Transverse colon (tissue), 4 donors: Measurements from ENCODE around the gene TPRX2. TPM values are rescaled to one million over a fixed set of nuclear protein-coding genes. Genes with fewer than 3 reads are reported as not detected.

ENCODE experiments used
- DNase-seq: peaks from one replicate; pipeline ENCODE4 v3.0.0-alpha.2; 2019
- H3K27ac ChIP-seq, 4 donors: fragments of 200-600 bp; sonication (generic); 2 replicates each; pipeline ENCODE4 v1.5.1; 2016 to 2018; ENCODE audit warnings: inconsistent platforms in 4 of 4
- H3K27me3 ChIP-seq: fragments of 200-600 bp; sonication (generic); 2 replicates; pipeline ENCODE4 v1.5.1; 2017; ENCODE audit warnings: inconsistent platforms
- H3K36me3 ChIP-seq, 4 donors: fragments of 200-600 bp; sonication (generic); 2 replicates each; pipeline ENCODE4 v1.5.1; 2017 to 2019; ENCODE audit warnings: inconsistent platforms in 4 of 4
- H3K4me1 ChIP-seq, 4 donors: fragments of 200-600 bp; sonication (generic); 2 replicates each; pipeline ENCODE4 v1.5.1; 2017 to 2020; ENCODE audit warnings: inconsistent platforms in 4 of 4
- H3K4me3 ChIP-seq, 4 donors: fragments of 200-600 bp; sonication (generic); 1 replicate in 1 of 4; 2 replicates in 3 of 4; pipeline versions ENCODE4 v1.5.1 to v1.6.1; 2017 to 2019; ENCODE audit warnings: inconsistent platforms in 4 of 4
- H3K9me3 ChIP-seq, 2 donors: fragments of 200-600 bp; sonication (generic); 2 replicates each; pipeline ENCODE4 v1.5.1; 2017 to 2019; ENCODE audit warnings: inconsistent platforms in 2 of 2
- EP300 ChIP-seq: sonication (generic); formaldehyde crosslinking; IDR thresholded peaks from one replicate; pipeline ENCODE4 v1.6.1; 2017; ENCODE audit warnings: antibody characterized with exemption, low read depth
- POLR2A ChIP-seq: fragments of 450-650 bp; IDR thresholded peaks from one replicate; pipeline ENCODE4 v1.6.1; 2016; ENCODE audit warnings: antibody characterized with exemption, mild to moderate bottlenecking, moderate library complexity
- POLR2AphosphoS5 ChIP-seq, 3 donors: sonication (generic); formaldehyde crosslinking; IDR thresholded peaks; one replicate each; pipeline ENCODE4 v1.6.1; 2016; ENCODE audit warnings: antibody characterized with exemption in 3 of 3
- WGBS, 2 donors: methylation state at CpG; one replicate each; pipeline ENCODE4 v1.1.5; 2018; ENCODE audit warnings: low coverage in 1 of 2; 5-methylcytosine and 5-hydroxymethylcytosine counted together
- in situ Hi-C, 4 donors: fragments of 200-750 bp; cut with MboI; loops; one replicate each; pipeline versions ENCODE4 v1.15.0 to v1.15.1; 2017; ENCODE audit warnings: low sequenced_read_pairs in 3 of 4, low pct_ligation_motif_present in 1 of 4, low pct_unique_long_range_greater_than_20kb in 1 of 4
- intact Hi-C: fragments of 100-400 bp; cut with DNase I; formaldehyde crosslinking; loops from one replicate; pipeline ENCODE4 v1.15.1; 2023; ENCODE audit warnings: low total_unique reads
- total RNA-seq, 4 donors: library from RNA; depleted of rRNA; stranded (reverse); fragments of >200 nt; gene quantifications; one replicate each; pipeline ENCODE4 v1.1.0, GENCODE V29; 2016
- TF ChIP-seq, protein P1 (sequence below), 5 experiments: fragments of 200-600 bp in 3 of 5; fragments of 450-650 bp in 2 of 5; sonication (generic) in 3 of 5; IDR thresholded peaks; 1 replicate in 2 of 5; 2 replicates in 3 of 5; pipeline ENCODE4 v1.5.1; 2016 to 2017; ENCODE audit warnings: antibody characterized with exemption in 5 of 5, inconsistent platforms in 3 of 5, mild to moderate bottlenecking in 2 of 5, moderate library complexity in 1 of 5

The TPRX2 gene
- total RNA-seq, 4 donors from 2014 or later = not detected

DNA sequence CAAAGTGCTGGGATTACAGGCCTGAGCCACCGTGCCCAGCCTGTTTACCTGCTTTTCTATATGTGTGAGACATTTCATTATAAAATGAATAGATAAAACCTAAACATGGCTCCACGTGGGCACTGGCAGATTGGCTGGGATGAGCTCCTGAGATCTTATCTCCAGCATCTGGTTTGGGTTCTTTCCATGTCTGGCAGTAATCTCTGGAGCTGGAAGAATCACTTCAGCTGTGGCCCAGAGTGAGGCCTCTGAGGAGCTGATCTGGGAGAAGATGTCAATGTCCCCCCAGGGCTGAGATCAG, 32.5 kb downstream of the TPRX2 start:
- H3K27ac ChIP-seq = no peak overlapping the region
- WGBS, 2 donors = 33 to 60% methylated on average over 1 to 2 of the region's 2 CpGs
- no peak overlapping the region for H3K4me3 ChIP-seq
- no peaks in the 10 kb centered on the region for H3K9me3 ChIP-seq
- DNase-seq = no peak
- H3K36me3 ChIP-seq = no peaks in the 10 kb centered on the region
- H3K27me3 ChIP-seq = peaks cover 4% of the 10 kb centered on the region
- intact Hi-C loops = no loop called here
- in situ Hi-C loops = no loop called here
- TF ChIP-seq, protein P1, sequence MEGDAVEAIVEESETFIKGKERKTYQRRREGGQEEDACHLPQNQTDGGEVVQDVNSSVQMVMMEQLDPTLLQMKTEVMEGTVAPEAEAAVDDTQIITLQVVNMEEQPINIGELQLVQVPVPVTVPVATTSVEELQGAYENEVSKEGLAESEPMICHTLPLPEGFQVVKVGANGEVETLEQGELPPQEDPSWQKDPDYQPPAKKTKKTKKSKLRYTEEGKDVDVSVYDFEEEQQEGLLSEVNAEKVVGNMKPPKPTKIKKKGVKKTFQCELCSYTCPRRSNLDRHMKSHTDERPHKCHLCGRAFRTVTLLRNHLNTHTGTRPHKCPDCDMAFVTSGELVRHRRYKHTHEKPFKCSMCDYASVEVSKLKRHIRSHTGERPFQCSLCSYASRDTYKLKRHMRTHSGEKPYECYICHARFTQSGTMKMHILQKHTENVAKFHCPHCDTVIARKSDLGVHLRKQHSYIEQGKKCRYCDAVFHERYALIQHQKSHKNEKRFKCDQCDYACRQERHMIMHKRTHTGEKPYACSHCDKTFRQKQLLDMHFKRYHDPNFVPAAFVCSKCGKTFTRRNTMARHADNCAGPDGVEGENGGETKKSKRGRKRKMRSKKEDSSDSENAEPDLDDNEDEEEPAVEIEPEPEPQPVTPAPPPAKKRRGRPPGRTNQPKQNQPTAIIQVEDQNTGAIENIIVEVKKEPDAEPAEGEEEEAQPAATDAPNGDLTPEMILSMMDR (IDR thresholded peaks at IDR 0.05) = no peak
- TF ChIP-seq POLR2A = no peak
- TF ChIP-seq POLR2AphosphoS5 (IDR thresholded peaks at IDR 0.05) = no peak
- no peak for TF ChIP-seq EP300
- H3K4me1 ChIP-seq = peaks cover 0 to 2% (median under 1%) of the 10 kb centered on the region in 4 donors

DNA sequence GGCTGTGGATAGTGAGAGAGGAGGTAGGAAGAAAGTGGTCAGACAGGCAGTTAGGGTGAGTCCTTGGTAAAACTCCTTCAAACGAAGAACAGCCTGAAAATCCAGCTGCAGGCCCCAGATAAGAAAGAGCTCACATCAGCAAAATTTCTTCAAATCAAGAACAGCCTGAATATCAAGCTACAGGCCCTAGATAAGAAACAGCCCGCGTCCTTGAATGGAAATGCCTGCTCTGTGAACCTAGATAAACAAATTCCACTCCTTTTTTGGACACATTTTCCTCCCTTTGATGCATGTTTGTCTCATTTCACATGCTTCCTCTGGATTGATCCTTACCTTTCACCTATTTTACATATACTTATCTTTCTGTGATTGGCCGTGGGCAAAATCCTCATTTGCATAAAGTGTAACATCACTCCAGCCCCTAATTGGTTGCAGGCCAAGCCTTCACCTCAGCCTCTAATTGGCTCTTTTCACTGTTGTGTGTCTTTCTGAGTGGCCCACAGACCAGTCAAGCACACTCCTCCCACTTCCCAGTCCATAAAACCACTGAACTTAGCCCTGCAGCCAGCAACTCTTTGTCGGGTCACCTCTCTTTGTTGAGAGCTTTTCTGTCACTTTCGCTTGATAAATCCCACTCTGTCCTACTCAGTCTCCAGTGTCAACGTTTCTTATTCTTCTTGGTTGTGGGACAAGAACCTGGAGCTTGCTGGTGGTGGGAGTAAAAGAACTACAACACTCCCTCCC, 33.1 kb downstream of the TPRX2 start:
- no peaks in the 10 kb centered on the region for H3K9me3 ChIP-seq
- H3K4me1 ChIP-seq = peaks cover 0 to 4% (median 1%) of the 10 kb centered on the region in 4 donors
- 65 to 76% methylated on average over 5 to 7 of the region's 7 CpGs for WGBS, 2 donors
- no peak for DNase-seq
- TF ChIP-seq EP300 = no peak
- TF ChIP-seq POLR2A = no peak
- no peak for TF ChIP-seq POLR2AphosphoS5 (IDR thresholded peaks at IDR 0.05)
- TF ChIP-seq, protein P1 (IDR thresholded peaks at IDR 0.05) = no peak
- peaks cover 4% of the 10 kb centered on the region for H3K27me3 ChIP-seq
- in situ Hi-C loops (no loop called here), intact Hi-C loops (no loop called here)
- H3K36me3 ChIP-seq = no peaks in the 10 kb centered on the region
- H3K4me3 ChIP-seq = no peak overlapping the region
- H3K27ac ChIP-seq = no peak overlapping the region

DNA sequence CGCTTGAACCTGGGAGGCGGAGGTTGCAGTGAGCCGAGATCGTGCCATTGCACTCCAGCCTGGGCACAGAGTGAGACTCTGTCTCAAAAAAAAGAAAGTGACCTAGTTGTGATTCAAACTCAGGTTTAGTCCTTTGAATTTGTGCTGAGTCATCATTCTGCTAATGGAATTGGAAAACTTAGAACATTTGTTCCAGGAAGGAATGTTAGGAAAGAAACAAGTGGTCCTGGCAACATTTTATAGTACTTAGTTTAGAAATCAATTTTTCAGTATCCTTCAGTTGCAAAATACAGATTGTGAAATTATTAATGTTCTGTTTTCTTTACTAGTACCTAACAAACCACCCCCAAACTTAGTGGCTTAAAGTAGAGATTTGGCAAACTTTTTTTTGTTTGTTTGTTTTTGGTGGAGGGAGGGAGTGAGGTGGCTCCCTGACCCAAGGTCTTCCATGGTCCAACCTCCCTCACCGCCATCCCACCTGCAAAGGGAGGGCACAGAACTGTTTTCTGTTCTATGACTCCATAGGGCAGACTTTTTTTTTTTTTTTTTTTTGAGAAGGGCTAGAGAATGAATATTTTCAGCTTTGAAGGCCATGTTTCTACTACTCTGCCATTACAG, 36.2 kb downstream of the TPRX2 start:
- Histone ChIP-seq H3K4me3 (no peak overlapping the region), H3K9me3 (no peaks in the 10 kb centered on the region), H3K4me1 (peaks cover 0 to 4% (median 1%) of the 10 kb centered on the region in 4 donors), H3K36me3 (no peaks in the 10 kb centered on the region), H3K27me3 (no peaks in the 10 kb centered on the region), H3K27ac (no peak overlapping the region)
- intact Hi-C loops = no loop called here
- DNase-seq = no peak
- TF ChIP-seq EP300 (no peak), POLR2A (no peak), POLR2AphosphoS5 (IDR thresholded peaks at IDR 0.05) (no peak)
- TF ChIP-seq, protein P1 (IDR thresholded peaks at IDR 0.05) = no peak
- 90 to 98% methylated on average over 2 to 5 of the region's 5 CpGs for WGBS, 2 donors
- in situ Hi-C loops = no loop called here

DNA sequence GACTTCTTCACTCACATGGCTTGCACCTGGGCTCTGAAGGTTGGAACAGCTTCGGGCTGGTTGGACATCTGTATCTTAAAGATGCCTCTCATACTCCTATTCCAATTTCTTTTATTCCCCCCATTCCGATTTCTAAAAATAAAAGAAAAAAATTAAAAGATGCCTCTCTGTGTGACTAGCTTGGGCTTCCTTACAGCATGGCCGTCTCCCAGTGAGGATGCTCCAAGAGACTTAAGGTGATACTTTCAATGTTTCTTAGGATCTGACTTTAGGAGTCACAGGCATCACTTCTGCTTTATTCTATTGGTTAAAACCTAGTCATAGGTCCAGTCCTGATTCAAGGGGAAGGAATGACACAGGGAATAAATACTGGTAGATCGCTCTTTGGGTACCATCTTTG, 37.0 kb downstream of the TPRX2 start:
- Histone ChIP-seq H3K27me3 (no peaks in the 10 kb centered on the region), H3K4me1 (peaks cover 0 to 4% (median 1%) of the 10 kb centered on the region in 4 donors), H3K4me3 (no peak overlapping the region), H3K27ac (no peak overlapping the region), H3K36me3 (no peaks in the 10 kb centered on the region), H3K9me3 (no peaks in the 10 kb centered on the region)
- in situ Hi-C loops (no loop called here), intact Hi-C loops (no loop called here)
- no peak for DNase-seq
- 82 to 100% methylated on average over 2 to 4 of the region's 4 CpGs for WGBS, 2 donors
- TF ChIP-seq, protein P1 (IDR thresholded peaks at IDR 0.05) = no peak
- TF ChIP-seq POLR2A = no peak
- TF ChIP-seq EP300 = no peak
- TF ChIP-seq POLR2AphosphoS5 (IDR thresholded peaks at IDR 0.05) = no peak
